Transverse colon (tissue), 4 donors: ENCODE data around the gene CBX5. TPM values are rescaled to one million over a fixed set of nuclear protein-coding genes. Genes with fewer than 3 reads are reported as not detected.

Experiments
- DNase-seq: peaks from one replicate; pipeline ENCODE4 v3.0.0-alpha.2; 2019
- H3K27ac ChIP-seq, 4 donors: fragments of 200-600 bp; sonication (generic); 2 replicates each; pipeline ENCODE4 v1.5.1; 2016 to 2018; ENCODE audit warnings: inconsistent platforms in 4 of 4
- H3K27me3 ChIP-seq: fragments of 200-600 bp; sonication (generic); 2 replicates; pipeline ENCODE4 v1.5.1; 2017; ENCODE audit warnings: inconsistent platforms
- H3K36me3 ChIP-seq, 4 donors: fragments of 200-600 bp; sonication (generic); 2 replicates each; pipeline ENCODE4 v1.5.1; 2017 to 2019; ENCODE audit warnings: inconsistent platforms in 4 of 4
- H3K4me1 ChIP-seq, 4 donors: fragments of 200-600 bp; sonication (generic); 2 replicates each; pipeline ENCODE4 v1.5.1; 2017 to 2020; ENCODE audit warnings: inconsistent platforms in 4 of 4
- H3K4me3 ChIP-seq, 4 donors: fragments of 200-600 bp; sonication (generic); 1 replicate in 1 of 4; 2 replicates in 3 of 4; pipeline versions ENCODE4 v1.5.1 to v1.6.1; 2017 to 2019; ENCODE audit warnings: inconsistent platforms in 4 of 4
- H3K9me3 ChIP-seq, 2 donors: fragments of 200-600 bp; sonication (generic); 2 replicates each; pipeline ENCODE4 v1.5.1; 2017 to 2019; ENCODE audit warnings: inconsistent platforms in 2 of 2
- CTCF ChIP-seq, 5 experiments: fragments of 200-600 bp in 3 of 5; fragments of 450-650 bp in 2 of 5; sonication (generic) in 3 of 5; IDR thresholded peaks; 1 replicate in 2 of 5; 2 replicates in 3 of 5; pipeline ENCODE4 v1.5.1; 2016 to 2017; ENCODE audit warnings: antibody characterized with exemption in 5 of 5, inconsistent platforms in 3 of 5, mild to moderate bottlenecking in 2 of 5, moderate library complexity in 1 of 5
- EP300 ChIP-seq: sonication (generic); formaldehyde crosslinking; IDR thresholded peaks from one replicate; pipeline ENCODE4 v1.6.1; 2017; ENCODE audit warnings: antibody characterized with exemption, low read depth
- POLR2A ChIP-seq: fragments of 450-650 bp; IDR thresholded peaks from one replicate; pipeline ENCODE4 v1.6.1; 2016; ENCODE audit warnings: antibody characterized with exemption, mild to moderate bottlenecking, moderate library complexity
- POLR2AphosphoS5 ChIP-seq, 3 donors: sonication (generic); formaldehyde crosslinking; IDR thresholded peaks; one replicate each; pipeline ENCODE4 v1.6.1; 2016; ENCODE audit warnings: antibody characterized with exemption in 3 of 3
- WGBS, 2 donors: methylation state at CpG; one replicate each; pipeline ENCODE4 v1.1.5; 2018; ENCODE audit warnings: low coverage in 1 of 2; 5-methylcytosine and 5-hydroxymethylcytosine counted together
- in situ Hi-C, 4 donors: fragments of 200-750 bp; cut with MboI; loops; one replicate each; pipeline versions ENCODE4 v1.15.0 to v1.15.1; 2017; ENCODE audit warnings: low sequenced_read_pairs in 3 of 4, low pct_ligation_motif_present in 1 of 4, low pct_unique_long_range_greater_than_20kb in 1 of 4
- intact Hi-C: fragments of 100-400 bp; cut with DNase I; formaldehyde crosslinking; loops from one replicate; pipeline ENCODE4 v1.15.1; 2023; ENCODE audit warnings: low total_unique reads
- total RNA-seq, 4 donors: library from RNA; depleted of rRNA; stranded (reverse); fragments of >200 nt; gene quantifications; one replicate each; pipeline ENCODE4 v1.1.0, GENCODE V29; 2016

The CBX5 gene
- total RNA-seq, 4 donors from 2014 or later, result 18.9 to 28.8 (median 22.8) TPM

- 57 to 65% methylated on average over 1 to 7 of the region's 7 CpGs for WGBS, 2 donors
- Histone ChIP-seq H3K36me3 (no peaks in the 10 kb centered on the region), H3K9me3 (no peaks in the 10 kb centered on the region), H3K27ac (no peak overlapping the region), H3K27me3 (peaks cover 79% of the 10 kb centered on the region), H3K4me3 (no peak overlapping the region), H3K4me1 (peaks cover 0 to 6% (median 2%) of the 10 kb centered on the region in 4 donors)
- no peak for TF ChIP-seq CTCF (IDR thresholded peaks at IDR 0.05)
- no peak for TF ChIP-seq EP300
- TF ChIP-seq POLR2A, result no peak
- TF ChIP-seq POLR2AphosphoS5 (IDR thresholded peaks at IDR 0.05), result no peak
- in situ Hi-C loops (loop anchor here (5.0 to 25.0 kb wide), 5 partner anchors 166 to 481 kb away; partner anchors contain the start of genes HOXC6 (in 2 of the 4), CISTR (in 1 of the 4) and HOXC8 (in 1 of the 4)), intact Hi-C loops (loop anchor here (5.0 kb wide), 2 partner anchors 161 to 186 kb away; partner anchors contain the start of genes HOXC5 and HOXC8)
- DNase-seq, result no peak
These were observed 86.5 kb downstream of the CBX5 start for GRCh38 chr12:54193434-54193833.

- WGBS, 2 donors, result 0% methylated on average over 2 to 14 of the region's 14 CpGs
- H3K27me3 ChIP-seq, result peaks cover 61% of the 10 kb centered on the region
- H3K4me1 ChIP-seq, result peaks cover 0 to 15% (median 9%) of the 10 kb centered on the region in 4 donors
- H3K36me3 ChIP-seq, result no peaks in the 10 kb centered on the region
- intact Hi-C loops (loop anchor here (5.0 kb wide), 2 partner anchors 159 to 184 kb away; partner anchors contain the start of genes HOXC5 and HOXC8), in situ Hi-C loops (loop anchor here (5.0 to 25.0 kb wide), 5 partner anchors 164 to 479 kb away; partner anchors contain the start of genes HOXC6 (in 2 of the 4), CISTR (in 1 of the 4) and HOXC8 (in 1 of the 4))
- no peaks in the 10 kb centered on the region for H3K9me3 ChIP-seq
- no peak overlapping the region for H3K27ac ChIP-seq
- DNase-seq, result peak; percentile 83
- no peak overlapping the region for H3K4me3 ChIP-seq
- TF ChIP-seq POLR2AphosphoS5 (IDR thresholded peaks at IDR 0.05) (no peak), CTCF (IDR thresholded peaks at IDR 0.05) (peak; percentile 76 to 83 (median 79)), EP300 (no peak), POLR2A (no peak)
These were observed 88.3 kb downstream of the CBX5 start for GRCh38 chr12:54191550-54192022.

GRCh38 chr12:54191126-54191525, 88.8 kb downstream of the CBX5 start:
- Histone ChIP-seq H3K27ac (no peak overlapping the region), H3K27me3 (peaks cover 56% of the 10 kb centered on the region), H3K4me3 (no peak overlapping the region), H3K9me3 (no peaks in the 10 kb centered on the region), H3K36me3 (no peaks in the 10 kb centered on the region), H3K4me1 (peaks cover 0 to 15% (median 9%) of the 10 kb centered on the region in 4 donors)
- TF ChIP-seq POLR2AphosphoS5 (IDR thresholded peaks at IDR 0.05) (no peak), EP300 (no peak), POLR2A (no peak), CTCF (IDR thresholded peaks at IDR 0.05) (no peak)
- DNase-seq, result no peak
- in situ Hi-C loops (loop anchor here (5.0 to 25.0 kb wide), 5 partner anchors 164 to 479 kb away; partner anchors contain the start of genes HOXC6 (in 2 of the 4), CISTR (in 1 of the 4) and HOXC8 (in 1 of the 4)), intact Hi-C loops (loop anchor here (5.0 kb wide), 2 partner anchors 159 to 184 kb away; partner anchors contain the start of genes HOXC5 and HOXC8)
- 37 to 38% methylated on average over 2 to 4 of the region's 4 CpGs for WGBS, 2 donors

- no peak overlapping the region for H3K27ac ChIP-seq
- in situ Hi-C loops, result loop anchor here in 2 of 4 donors (25.0 kb wide), 2 partner anchors 427 to 477 kb away; partner anchors contain the start of gene CISTR (in 1 of the 2)
- no peak for TF ChIP-seq POLR2A
- no peak for TF ChIP-seq EP300
- TF ChIP-seq CTCF (IDR thresholded peaks at IDR 0.05), result no peak
- no peak for TF ChIP-seq POLR2AphosphoS5 (IDR thresholded peaks at IDR 0.05)
- peak overlapping the region in 1 of 4 donors; percentile 83 for H3K4me3 ChIP-seq
- DNase-seq, result no peak
- 18 to 28% methylated on average over 2 to 3 of the region's 3 CpGs for WGBS, 2 donors
- peaks cover 0 to 15% (median 9%) of the 10 kb centered on the region in 4 donors for H3K4me1 ChIP-seq
- no peaks in the 10 kb centered on the region for H3K36me3 ChIP-seq
- intact Hi-C loops, result no loop called here
- H3K27me3 ChIP-seq, result peaks cover 37% of the 10 kb centered on the region
- no peaks in the 10 kb centered on the region for H3K9me3 ChIP-seq
These were observed 90.8 kb downstream of the CBX5 start for GRCh38 chr12:54189198-54189539.
